HG02981 (cell line): Measurements from ENCODE around the gene CCDC68.
"Not testable (repeated sequence)": the region's sequence is repeated elsewhere in the genome, so short reads cannot be mapped to it uniquely, and the experiment has no call there.

Experiments
- ATAC-seq: cut with Tn5 transposase; IDR thresholded peaks from one replicate; pipeline ENCODE4 v1.9.1; 2021; ENCODE audit warnings: mild to moderate bottlenecking, moderate library complexity; ENCODE audit not compliant: unreplicated experiment

The CCDC68 gene

GRCh38 chr18:54878659-54879358 is 80.5 kb downstream of the CCDC68 start:
- no peak for ATAC-seq

DNA sequence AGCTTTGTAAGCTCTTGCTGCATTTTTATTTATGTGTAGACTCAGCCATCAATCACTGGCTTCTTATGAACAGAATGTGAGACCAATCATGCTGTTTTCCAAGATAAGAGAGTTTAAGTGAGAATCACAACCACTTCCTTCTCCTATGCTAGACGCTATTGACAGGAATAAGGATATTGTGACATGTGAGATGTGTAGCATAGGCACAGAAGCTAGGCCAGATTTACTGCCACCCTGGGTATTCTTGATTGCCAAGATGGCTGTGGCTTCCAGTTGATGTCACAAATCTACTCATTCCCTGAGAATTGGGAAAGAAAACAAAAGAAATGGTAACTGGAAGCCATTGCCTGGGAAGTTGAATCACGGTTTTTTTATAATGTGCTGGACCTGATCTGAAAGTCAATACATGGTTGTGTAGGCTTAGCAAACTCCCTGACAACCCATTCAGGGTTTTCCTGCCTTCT is 81.1 kb downstream of the CCDC68 start:
- ATAC-seq: no peak

GRCh38 chr18:54877076-54877475 is 82.2 kb downstream of the CCDC68 start:
- ATAC-seq: no peak

GRCh38 chr18:54875063-54875462 is 84.2 kb downstream of the CCDC68 start:
- no peak for ATAC-seq

GRCh38 chr18:54873884-54874255 is 85.4 kb downstream of the CCDC68 start:
- ATAC-seq: no peak

GRCh38 chr18:54872681-54873080 is 86.6 kb downstream of the CCDC68 start:
- ATAC-seq: no peak

GRCh38 chr18:54871231-54871630 is 88.0 kb downstream of the CCDC68 start:
- no peak for ATAC-seq

DNA sequence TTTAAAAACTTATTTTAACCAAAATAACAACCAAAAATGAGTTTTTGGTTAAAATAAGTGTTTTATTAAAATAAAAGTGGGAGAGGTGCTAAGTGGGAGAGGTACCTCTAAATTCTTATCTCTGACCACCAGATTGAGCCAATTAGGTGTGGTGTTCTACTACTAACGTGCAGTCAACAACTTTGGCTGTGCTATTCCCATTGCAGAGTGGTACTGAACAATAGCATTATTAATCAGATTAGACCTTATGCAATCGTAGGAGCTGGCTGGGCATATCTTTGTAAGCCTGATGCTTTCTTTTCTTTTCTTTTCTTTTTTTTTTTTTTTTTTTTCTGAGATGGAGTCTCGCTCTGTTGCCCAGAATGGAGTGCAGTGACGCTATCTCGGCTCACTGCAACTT is 92.1 kb downstream of the CCDC68 start:
- ATAC-seq: no peak

DNA sequence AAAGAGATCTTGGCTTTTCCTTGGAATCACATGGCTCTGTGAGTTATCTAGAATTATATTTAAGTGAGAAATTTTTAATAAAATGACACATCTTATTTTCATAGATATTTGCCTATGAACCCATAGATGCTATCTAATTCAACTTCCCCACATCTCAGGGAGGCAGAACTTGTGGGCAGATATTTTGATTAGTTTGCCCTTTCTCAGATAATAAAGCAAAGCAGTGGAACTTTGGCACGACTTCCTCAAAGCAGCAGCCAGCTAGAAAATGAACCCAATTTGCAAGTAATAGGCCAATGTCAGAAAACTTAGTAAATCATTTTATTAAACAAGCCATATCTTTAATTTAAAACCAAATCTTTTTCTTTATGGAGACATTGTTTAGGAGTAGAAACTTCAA is 98.3 kb downstream of the CCDC68 start:
- ATAC-seq: no peak

GRCh38 chr18:54859667-54860421 is 99.4 kb downstream of the CCDC68 start:
- no peak for ATAC-seq

GRCh38 chr18:54857499-54857898 is 101.8 kb downstream of the CCDC68 start:
- no peak for ATAC-seq

GRCh38 chr18:54856105-54856646 is 103.1 kb downstream of the CCDC68 start:
- no peak for ATAC-seq

DNA sequence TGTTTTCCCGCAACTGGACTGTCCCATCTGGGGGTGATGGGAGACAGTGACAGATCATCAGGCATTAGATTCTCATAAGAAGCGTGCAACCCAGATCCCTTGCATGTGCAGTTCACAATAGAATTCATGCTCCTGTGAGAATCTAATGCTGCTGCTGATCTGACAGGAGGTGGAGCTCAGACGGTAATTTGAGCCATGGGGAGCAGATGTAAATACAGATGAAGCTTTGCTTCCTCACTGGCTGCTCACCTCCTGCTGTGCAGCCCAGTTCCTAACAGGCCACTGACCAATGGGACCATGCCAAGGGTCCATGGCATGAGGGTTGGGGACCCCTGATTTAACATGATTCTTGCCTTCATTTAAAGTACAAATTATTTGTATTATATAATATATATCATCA is 104.2 kb downstream of the CCDC68 start:
- ATAC-seq: not testable (repeated sequence)

- no peak for ATAC-seq
Measured at GRCh38 chr18:54852780-54853675, 106.2 kb downstream of the CCDC68 start.
